Fibroblast of mammary gland (primary cell): ENCODE results near the gene SLC9A8.

Experiments used
- DNase-seq: peaks from one replicate; pipeline ENCODE4 v3.0.0-alpha.2; 2010; ENCODE audit warnings: low read depth
- H3K4me3 ChIP-seq: 2 replicates; pipeline ENCODE4 v1.5.1; 2011; ENCODE audit warnings: low read depth, mild to moderate bottlenecking, low read length, moderate library complexity; ENCODE audit not compliant: control insufficient read depth
- TF ChIP-seq, protein P1 (sequence below): conservative IDR thresholded peaks from 2 replicates; pipeline ENCODE4 v1.5.1; 2011; ENCODE audit warnings: low read depth, low read length, inconsistent platforms; ENCODE audit not compliant: control insufficient read depth, insufficient read depth

Gene SLC9A8, protein sequence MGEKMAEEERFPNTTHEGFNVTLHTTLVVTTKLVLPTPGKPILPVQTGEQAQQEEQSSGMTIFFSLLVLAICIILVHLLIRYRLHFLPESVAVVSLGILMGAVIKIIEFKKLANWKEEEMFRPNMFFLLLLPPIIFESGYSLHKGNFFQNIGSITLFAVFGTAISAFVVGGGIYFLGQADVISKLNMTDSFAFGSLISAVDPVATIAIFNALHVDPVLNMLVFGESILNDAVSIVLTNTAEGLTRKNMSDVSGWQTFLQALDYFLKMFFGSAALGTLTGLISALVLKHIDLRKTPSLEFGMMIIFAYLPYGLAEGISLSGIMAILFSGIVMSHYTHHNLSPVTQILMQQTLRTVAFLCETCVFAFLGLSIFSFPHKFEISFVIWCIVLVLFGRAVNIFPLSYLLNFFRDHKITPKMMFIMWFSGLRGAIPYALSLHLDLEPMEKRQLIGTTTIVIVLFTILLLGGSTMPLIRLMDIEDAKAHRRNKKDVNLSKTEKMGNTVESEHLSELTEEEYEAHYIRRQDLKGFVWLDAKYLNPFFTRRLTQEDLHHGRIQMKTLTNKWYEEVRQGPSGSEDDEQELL

DNA sequence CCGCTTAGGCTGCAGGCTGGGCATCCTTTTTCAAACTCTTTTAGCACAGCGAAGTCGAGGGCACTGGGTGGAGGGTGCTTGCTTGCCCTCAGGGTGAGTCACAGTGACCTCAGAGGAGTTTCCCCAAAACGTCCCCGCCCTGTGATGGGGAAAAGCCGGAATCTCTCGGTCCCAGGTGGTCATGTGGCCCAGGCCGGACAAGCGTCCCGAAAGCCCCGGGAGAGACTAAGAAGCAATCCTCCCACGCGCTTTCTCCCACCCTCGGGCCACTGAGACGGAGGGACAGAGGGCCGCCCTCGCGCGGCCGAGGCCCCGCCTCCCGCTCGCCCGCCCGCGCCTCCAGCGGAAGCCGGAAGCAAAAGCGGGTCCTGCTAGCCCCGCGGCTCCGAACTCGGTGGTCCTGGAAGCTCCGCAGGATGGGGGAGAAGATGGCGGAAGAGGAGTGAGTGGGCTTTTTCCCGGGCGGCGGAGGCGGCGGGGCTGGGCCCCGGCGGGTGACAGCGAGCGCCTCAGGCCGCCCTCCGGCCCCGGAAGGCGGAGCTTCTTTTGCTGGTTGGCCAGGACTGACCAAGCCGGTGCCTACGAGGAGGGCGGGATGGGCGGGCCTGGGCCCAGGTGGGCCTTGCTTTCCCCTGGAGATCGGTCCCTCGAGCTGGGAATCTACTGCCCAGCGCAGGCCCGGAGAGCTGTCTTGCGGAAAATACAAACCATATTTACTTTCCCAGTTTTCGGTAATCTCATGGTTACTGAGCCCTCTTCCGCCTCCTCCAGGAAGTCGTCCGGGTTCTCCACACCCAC lies at the start of gene SLC9A8:
TSS of gene SLC9A8 (plus strand) at position 322 of the 798 bp plus-strand sequence. CDS start at position 417, 95 bp downstream.
- DNase-seq, result peak; percentile 92
- H3K4me3 ChIP-seq, result peak within 1 kb of the TSS; percentile 71
- TF ChIP-seq, protein P1, sequence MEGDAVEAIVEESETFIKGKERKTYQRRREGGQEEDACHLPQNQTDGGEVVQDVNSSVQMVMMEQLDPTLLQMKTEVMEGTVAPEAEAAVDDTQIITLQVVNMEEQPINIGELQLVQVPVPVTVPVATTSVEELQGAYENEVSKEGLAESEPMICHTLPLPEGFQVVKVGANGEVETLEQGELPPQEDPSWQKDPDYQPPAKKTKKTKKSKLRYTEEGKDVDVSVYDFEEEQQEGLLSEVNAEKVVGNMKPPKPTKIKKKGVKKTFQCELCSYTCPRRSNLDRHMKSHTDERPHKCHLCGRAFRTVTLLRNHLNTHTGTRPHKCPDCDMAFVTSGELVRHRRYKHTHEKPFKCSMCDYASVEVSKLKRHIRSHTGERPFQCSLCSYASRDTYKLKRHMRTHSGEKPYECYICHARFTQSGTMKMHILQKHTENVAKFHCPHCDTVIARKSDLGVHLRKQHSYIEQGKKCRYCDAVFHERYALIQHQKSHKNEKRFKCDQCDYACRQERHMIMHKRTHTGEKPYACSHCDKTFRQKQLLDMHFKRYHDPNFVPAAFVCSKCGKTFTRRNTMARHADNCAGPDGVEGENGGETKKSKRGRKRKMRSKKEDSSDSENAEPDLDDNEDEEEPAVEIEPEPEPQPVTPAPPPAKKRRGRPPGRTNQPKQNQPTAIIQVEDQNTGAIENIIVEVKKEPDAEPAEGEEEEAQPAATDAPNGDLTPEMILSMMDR, result no peak

DNA sequence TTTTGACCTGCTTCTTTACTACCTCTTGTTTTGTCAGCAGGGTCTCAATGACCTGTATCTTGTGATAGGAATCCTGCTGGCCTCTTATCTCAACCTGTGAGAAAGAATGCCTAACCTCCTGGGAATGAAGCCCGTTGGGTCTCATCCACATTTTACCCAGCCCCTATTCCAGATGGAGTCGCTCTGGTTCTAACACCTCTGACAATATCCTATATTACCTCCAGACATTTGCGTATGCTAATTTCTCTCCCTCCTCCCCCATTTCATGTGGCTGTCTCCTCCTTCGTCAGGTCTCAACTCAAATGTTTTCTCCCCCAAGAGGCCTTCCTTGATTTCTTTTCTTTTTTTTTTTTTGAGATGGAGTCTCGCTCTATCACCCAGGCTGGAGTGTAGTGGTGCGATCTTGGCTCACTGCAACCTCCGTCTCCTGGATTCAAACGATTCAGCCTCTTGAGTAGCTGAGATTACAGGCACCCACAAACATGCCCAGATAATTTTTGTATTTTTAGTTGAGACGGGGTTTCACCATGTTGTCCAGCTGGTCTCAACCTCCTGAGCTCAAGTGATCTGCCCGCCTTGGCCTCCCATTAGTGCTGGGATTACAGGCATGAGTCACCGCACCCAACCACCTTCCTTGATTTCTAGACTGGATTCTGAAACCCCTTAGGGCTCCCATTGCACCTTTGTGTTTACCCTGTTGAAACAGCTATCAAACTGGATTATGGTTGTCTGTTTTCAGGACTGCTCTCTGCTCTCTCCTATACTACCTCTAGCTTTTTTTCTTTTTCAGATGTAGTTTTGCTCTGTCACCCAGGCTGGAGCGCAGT lies 49.5 kb upstream of the SLC9A8 start:
- TF ChIP-seq, protein P1, result no peak

DNA sequence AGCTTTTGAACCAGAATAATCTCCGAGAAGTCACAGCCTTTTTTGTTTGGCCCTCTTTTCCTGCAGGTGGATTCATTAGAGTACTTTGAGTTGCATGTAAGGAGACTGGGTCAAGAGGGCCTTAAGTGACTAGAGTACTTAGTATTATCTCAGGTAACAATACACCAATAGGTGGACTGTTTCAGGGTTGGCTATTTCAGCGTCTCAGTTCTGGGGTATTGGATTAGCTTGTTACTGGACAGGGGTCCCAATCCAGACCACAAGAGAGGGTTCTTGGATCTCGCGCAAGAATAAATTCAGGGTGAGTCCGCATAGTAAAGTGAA lies 47.3 kb upstream of the SLC9A8 start:
- TF ChIP-seq, protein P1, result no peak
- no peak overlapping the region for H3K4me3 ChIP-seq
- no peak for DNase-seq

More for the DNA sequence above, 49.5 kb upstream of the SLC9A8 start:
- no peak for DNase-seq
- H3K4me3 ChIP-seq, result no peak overlapping the region

DNA sequence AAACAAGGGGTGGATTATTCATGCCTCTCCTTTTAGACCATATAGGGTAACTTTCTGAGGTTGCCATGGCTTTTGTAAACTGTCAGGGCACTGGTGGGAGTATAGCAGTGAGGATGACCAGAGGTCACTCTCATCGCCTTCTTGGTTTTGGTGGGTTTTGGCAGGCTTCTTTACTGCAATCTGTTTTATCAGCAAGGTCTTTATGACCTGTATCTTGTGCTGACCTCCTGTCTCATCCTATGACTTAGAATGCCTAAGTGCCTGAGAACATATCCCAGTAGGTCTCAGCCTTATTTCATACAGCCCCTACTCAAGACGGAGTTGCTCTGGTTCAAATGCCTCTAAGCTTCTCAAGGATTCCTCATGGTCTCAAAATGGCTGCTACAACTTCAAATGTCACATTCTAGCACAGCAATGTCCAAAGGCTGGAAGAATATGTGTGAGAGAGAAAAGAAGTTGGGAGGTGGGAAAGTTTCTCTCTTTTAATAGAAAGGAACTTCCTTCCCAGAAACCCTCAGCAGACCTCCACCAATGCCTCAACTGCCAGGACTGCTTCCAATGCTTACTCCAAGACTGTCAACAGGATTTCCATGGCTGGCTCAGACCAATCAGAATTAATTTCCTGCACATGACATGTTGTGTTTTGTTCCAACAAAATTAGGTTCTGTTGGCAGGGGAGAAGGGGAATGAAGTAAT lies 46.6 kb upstream of the SLC9A8 start:
- DNase-seq, result no peak
- TF ChIP-seq, protein P1, result no peak
- no peak overlapping the region for H3K4me3 ChIP-seq

DNA sequence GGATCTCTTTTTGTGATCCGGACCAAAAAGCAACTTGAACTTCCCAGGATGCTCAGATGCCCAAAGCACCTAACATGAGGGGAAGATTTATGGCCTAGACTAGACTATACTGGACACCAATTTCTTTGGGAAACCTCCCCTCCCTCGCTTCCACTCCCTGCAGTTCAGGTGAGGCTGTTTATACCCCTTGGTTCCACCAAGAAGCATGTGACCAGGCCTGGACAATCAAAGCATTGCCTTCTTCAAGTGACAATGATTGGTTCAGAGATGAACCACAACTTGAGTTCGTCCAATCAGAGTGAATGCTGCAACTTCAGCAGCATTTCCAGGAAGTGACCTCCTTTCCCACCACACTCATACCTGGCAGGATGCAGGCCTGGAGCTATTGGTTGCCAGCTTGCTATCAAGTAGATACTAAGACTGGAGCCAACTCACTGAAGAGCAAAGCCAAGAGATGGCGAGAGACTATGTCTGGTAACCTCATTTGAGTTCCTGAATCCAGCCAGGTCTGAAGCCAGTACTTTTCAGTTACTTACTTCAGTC lies 45.6 kb upstream of the SLC9A8 start:
- no peak overlapping the region for H3K4me3 ChIP-seq
- TF ChIP-seq, protein P1, result no peak
- no peak for DNase-seq
